Measurements from ENCODE around the gene KCNH2. TPM values are rescaled to one million over a fixed set of nuclear protein-coding genes. Genes with fewer than 3 reads are reported as not detected.
A peak's percentile ranks its signal among the peaks of the same experiment; 100 is the strongest.

Gene KCNH2
- polyA plus RNA-seq, 1 of the 3 experiments (the other 2 are of a cell fraction): 2.2 TPM

DNA sequence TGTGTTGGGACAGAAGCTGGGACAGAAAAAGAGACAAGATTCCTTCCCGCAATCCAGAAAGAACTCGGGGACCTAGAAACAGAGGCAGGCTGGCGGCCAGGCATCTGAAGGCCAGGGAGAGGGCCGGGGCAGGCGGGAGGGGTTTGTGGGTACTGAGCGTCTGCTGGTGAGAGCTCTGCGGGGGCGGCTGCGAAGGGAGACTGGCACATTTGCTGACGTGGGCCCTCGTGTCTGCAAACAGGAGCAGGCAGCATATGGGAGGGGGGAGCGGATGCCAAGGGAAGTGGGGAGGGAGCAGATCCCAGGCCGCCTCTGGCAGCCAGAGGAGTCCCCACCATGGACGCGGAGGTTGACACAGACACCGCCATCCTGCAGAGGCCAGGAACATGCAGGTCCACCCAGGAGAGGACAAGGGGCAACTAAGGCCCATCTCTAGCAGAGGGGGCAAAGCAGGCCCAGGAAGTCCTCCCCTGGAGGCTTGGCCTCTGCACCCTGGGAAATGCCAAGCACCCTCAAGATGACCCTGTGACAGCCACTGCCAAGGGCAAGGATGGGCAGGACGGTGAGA lies 32.2 kb downstream of the KCNH2 start (continued):
- TF ChIP-seq, protein P1, sequence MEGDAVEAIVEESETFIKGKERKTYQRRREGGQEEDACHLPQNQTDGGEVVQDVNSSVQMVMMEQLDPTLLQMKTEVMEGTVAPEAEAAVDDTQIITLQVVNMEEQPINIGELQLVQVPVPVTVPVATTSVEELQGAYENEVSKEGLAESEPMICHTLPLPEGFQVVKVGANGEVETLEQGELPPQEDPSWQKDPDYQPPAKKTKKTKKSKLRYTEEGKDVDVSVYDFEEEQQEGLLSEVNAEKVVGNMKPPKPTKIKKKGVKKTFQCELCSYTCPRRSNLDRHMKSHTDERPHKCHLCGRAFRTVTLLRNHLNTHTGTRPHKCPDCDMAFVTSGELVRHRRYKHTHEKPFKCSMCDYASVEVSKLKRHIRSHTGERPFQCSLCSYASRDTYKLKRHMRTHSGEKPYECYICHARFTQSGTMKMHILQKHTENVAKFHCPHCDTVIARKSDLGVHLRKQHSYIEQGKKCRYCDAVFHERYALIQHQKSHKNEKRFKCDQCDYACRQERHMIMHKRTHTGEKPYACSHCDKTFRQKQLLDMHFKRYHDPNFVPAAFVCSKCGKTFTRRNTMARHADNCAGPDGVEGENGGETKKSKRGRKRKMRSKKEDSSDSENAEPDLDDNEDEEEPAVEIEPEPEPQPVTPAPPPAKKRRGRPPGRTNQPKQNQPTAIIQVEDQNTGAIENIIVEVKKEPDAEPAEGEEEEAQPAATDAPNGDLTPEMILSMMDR (IDR thresholded peaks at IDR 0.05): no peak
- peak; percentile 91 for TF ChIP-seq FOXJ3 (CRISPR knock-in tag; IDR thresholded peaks at IDR 0.05)
- no peak for TF ChIP-seq TCF12 (IDR thresholded peaks at IDR 0.05)
- no peak for TF ChIP-seq EZH2phosphoT487 (IDR thresholded peaks at IDR 0.05; ENCODE audit: borderline replicate concordance, low read depth)
- TF ChIP-seq, protein P2, sequence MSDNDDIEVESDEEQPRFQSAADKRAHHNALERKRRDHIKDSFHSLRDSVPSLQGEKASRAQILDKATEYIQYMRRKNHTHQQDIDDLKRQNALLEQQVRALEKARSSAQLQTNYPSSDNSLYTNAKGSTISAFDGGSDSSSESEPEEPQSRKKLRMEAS (IDR thresholded peaks at IDR 0.05; ENCODE audit: low read depth): no peak
- TF ChIP-seq FOSL2 (IDR thresholded peaks at IDR 0.05; ENCODE audit: borderline replicate concordance, low read depth): no peak
- TF ChIP-seq TEAD4 (IDR thresholded peaks at IDR 0.05; ENCODE audit: borderline replicate concordance, insufficient read depth): no peak
- TF ChIP-seq, protein P3, sequence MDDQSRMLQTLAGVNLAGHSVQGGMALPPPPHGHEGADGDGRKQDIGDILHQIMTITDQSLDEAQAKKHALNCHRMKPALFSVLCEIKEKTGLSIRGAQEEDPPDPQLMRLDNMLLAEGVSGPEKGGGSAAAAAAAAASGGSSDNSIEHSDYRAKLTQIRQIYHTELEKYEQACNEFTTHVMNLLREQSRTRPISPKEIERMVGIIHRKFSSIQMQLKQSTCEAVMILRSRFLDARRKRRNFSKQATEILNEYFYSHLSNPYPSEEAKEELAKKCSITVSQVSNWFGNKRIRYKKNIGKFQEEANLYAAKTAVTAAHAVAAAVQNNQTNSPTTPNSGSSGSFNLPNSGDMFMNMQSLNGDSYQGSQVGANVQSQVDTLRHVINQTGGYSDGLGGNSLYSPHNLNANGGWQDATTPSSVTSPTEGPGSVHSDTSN (IDR thresholded peaks at IDR 0.05): no peak

DNA sequence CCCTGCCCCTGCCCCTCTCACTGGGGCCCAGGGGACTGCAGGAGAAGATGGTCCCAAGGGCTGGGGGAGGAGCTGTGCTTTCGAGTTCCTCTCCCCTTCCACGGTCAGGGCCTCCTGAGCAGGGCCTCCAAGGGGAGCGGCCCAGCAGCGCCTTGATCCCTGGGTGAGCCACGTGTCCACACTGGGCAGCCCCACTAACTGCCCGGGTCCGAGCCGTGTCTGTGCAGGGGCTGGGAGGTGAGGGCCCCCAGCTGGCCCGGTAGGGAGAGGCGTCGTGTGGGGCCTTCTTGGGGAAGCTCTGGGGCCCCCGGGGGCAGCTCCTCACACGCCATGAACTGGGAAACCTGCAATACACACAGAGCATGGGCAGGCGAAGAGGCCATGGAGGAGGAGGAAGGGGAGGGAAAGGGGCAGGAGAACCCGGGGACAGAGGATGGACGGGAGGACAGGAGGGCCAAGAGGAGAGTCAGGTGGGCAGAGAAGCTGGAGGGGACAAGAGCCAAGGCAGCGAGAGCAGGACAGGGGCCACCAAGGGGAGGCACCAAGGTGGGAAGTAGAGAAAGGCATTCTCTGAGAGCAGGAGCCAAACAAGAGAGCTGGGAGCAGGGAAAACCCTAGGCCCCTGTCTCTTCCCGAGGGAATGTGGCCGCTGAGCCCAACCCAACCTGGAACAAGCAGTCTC lies 32.8 kb downstream of the KCNH2 start:
- CTCF ChIA-PET: interaction anchor here (0.7 to 6.6 kb wide), 19 partner anchors 8 to 660 kb away, joined by 3 to 84 read pairs (median 8); partner anchors contain the start of gene NOS3
- WGBS (ENCODE audit: low lambda C conversion rate): 61% methylated on average over 12 of the region's 19 CpGs
- H3K4me3 ChIP-seq (ENCODE audit: low read depth in 2 of 2, low read length in 1 of 2): no peak overlapping the region
- no peaks in the 10 kb centered on the region for H4K20me1 ChIP-seq (ENCODE audit: insufficient read depth)
- no peaks in the 10 kb centered on the region for H3K36me3 ChIP-seq (replicated peaks in 1 of 2; ENCODE audit: control insufficient read depth in 1 of 2, insufficient read depth in 2 of 2, low read length in 1 of 2)
- POLR2A ChIA-PET: interaction anchor here (0.6 to 2.6 kb wide), 10 partner anchors 8 to 158 kb away, joined by 3 to 14 read pairs (median 6); no protein-coding TSS in a partner anchor
- TF ChIP-seq FOSL2 (IDR thresholded peaks at IDR 0.05; ENCODE audit: borderline replicate concordance, low read depth): no peak
- no peak for TF ChIP-seq JUND (IDR thresholded peaks at IDR 0.05)
- no peak for TF ChIP-seq NFIC (IDR thresholded peaks at IDR 0.05; ENCODE audit: borderline replicate concordance)
- TF ChIP-seq TCF12 (IDR thresholded peaks at IDR 0.05): no peak
- TF ChIP-seq, protein P4, sequence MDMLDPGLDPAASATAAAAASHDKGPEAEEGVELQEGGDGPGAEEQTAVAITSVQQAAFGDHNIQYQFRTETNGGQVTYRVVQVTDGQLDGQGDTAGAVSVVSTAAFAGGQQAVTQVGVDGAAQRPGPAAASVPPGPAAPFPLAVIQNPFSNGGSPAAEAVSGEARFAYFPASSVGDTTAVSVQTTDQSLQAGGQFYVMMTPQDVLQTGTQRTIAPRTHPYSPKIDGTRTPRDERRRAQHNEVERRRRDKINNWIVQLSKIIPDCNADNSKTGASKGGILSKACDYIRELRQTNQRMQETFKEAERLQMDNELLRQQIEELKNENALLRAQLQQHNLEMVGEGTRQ (IDR thresholded peaks at IDR 0.05; ENCODE audit: borderline replicate concordance, low read depth, low read length): no peak
- TF ChIP-seq EP300 (IDR thresholded peaks at IDR 0.05; ENCODE audit: borderline replicate concordance in 1 of 2, low read depth in 1 of 2, low read length in 1 of 2): no peak
- TF ChIP-seq CHD2 (IDR thresholded peaks at IDR 0.05; ENCODE audit: low read length, partially characterized antibody): no peak
- TF ChIP-seq RCOR1 (IDR thresholded peaks at IDR 0.05; ENCODE audit: low read length): no peak
- TF ChIP-seq MEF2A (IDR thresholded peaks at IDR 0.05; ENCODE audit: borderline replicate concordance, low read depth): no peak
- TF ChIP-seq EZH2phosphoT487 (IDR thresholded peaks at IDR 0.05; ENCODE audit: borderline replicate concordance, low read depth): no peak
- no peak for TF ChIP-seq NRF1 (IDR thresholded peaks at IDR 0.05; ENCODE audit: low read depth, low read length)
- H3K9ac ChIP-seq: no peak overlapping the region
- H3K79me2 ChIP-seq (ENCODE audit: insufficient read depth): no peaks in the 10 kb centered on the region
- no peak overlapping the region for H2AFZ ChIP-seq (ENCODE audit: low read depth)
- 0 out of 2 replicates have a peak, but pooled peaks cover 7% of the 10 kb centered on the region for H3K27me3 ChIP-seq (ENCODE audit: insufficient read depth)
- H3K9me3 ChIP-seq: no peaks in the 10 kb centered on the region
- H3F3A ChIP-seq (replicated peaks; ENCODE audit: insufficient read depth): no peaks in the 10 kb centered on the region
- H3K4me1 ChIP-seq (ENCODE audit: control insufficient read depth in 1 of 2, insufficient read depth in 2 of 2, low read depth in 1 of 2, low read length in 1 of 2): peaks cover 0 to 93% of the 10 kb centered on the region in 2 experiments; a peak in 2 of 4 replicates
- no peak overlapping the region for H3K4me2 ChIP-seq
- no peaks in the 10 kb centered on the region for H3K9me2 ChIP-seq
- DNase-seq: peak; percentile 46
- peak overlapping the region in 1 of 2 experiments; percentile 99; a peak in 2 of 4 replicates for H3K27ac ChIP-seq (ENCODE audit: low read depth in 2 of 2, low read length in 1 of 2)
